GM12878 (cell line): ENCODE data around the gene MYPN.

Experiments
- BHLHE40 ChIP-seq, 2 experiments: fragments of 450-650 bp in 1 of 2; IDR thresholded peaks; 2 replicates each; pipeline ENCODE4 v1.6.1; 2011 to 2017; ENCODE audit warnings: low read depth in 2 of 2, borderline replicate concordance in 1 of 2, improper control_type of control experiment in 1 of 2, low read length in 1 of 2, mild to moderate bottlenecking in 1 of 2
- CBX3 ChIP-seq: fragments of 200-600 bp; sonication (generic); IDR thresholded peaks from 2 replicates; pipeline ENCODE4 v1.6.1; 2016; ENCODE audit warnings: low read depth, borderline replicate concordance
- CHD2 ChIP-seq: IDR thresholded peaks from 2 replicates; pipeline ENCODE4 v1.6.1; 2011; ENCODE audit warnings: low read depth, low read length, improper control_type of control experiment, borderline replicate concordance
- CTCF ChIP-seq, 3 experiments: IDR thresholded peaks in 2 of 3; conservative IDR thresholded peaks in 1 of 3; 2 replicates each; pipeline ENCODE4 v1.5.1; 2011; ENCODE audit warnings: low read depth in 3 of 3, low read length in 3 of 3, mild to moderate bottlenecking in 3 of 3, control low read depth in 2 of 3, moderate library complexity in 2 of 3, inconsistent platforms in 1 of 3, mixed read lengths in 1 of 3; ENCODE audit not compliant: control insufficient read depth in 2 of 3, insufficient read depth in 1 of 3; ENCODE audit errors: extremely low read depth in 1 of 3
- EP300 ChIP-seq, 2 experiments: fragments of 150-350 bp in 1 of 2; IDR thresholded peaks; 2 replicates each; pipeline ENCODE4 v1.6.1; 2011 to 2012; ENCODE audit warnings: low read depth in 2 of 2, low read length in 2 of 2, borderline replicate concordance in 1 of 2, improper control_type of control experiment in 1 of 2, inconsistent platforms in 1 of 2; ENCODE audit not compliant: control insufficient read depth in 1 of 2
- MTA2 ChIP-seq: fragments of 450-650 bp; IDR thresholded peaks from 2 replicates; pipeline ENCODE4 v1.6.1; 2016; ENCODE audit warnings: low read depth, mild to moderate bottlenecking, moderate library complexity
- POLR2A ChIP-seq: IDR thresholded peaks from 2 replicates; pipeline ENCODE4 v1.6.1; 2011; ENCODE audit warnings: low read depth, mild to moderate bottlenecking, low read length
- POLR2AphosphoS2 ChIP-seq: IDR thresholded peaks from 2 replicates; pipeline ENCODE4 v1.6.1; 2011; ENCODE audit warnings: low read depth, mild to moderate bottlenecking, low read length, improper control_type of control experiment, moderate library complexity
- RBBP5 ChIP-seq: fragments of 200-600 bp; sonication (generic); conservative IDR thresholded peaks from 2 replicates; pipeline ENCODE4 v1.6.1; 2016
- RFX5 ChIP-seq: IDR thresholded peaks from 2 replicates; pipeline ENCODE4 v1.6.1; 2011; ENCODE audit warnings: low read depth, low read length, improper control_type of control experiment
- TAF1 ChIP-seq: IDR thresholded peaks from 2 replicates; pipeline ENCODE4 v1.6.1; 2011; ENCODE audit warnings: mild to moderate bottlenecking, low read depth, low read length, borderline replicate concordance
- USF1 ChIP-seq: IDR thresholded peaks from 2 replicates; pipeline ENCODE4 v1.6.1; 2011; ENCODE audit warnings: borderline replicate concordance, low read depth, mild to moderate bottlenecking, moderate library complexity, mixed read lengths, low read length; ENCODE audit not compliant: insufficient read depth; ENCODE audit errors: extremely low read length

GRCh38 chr10:68144709-68145108 is 35.4 kb downstream of the MYPN start:
- TF ChIP-seq CHD2 (no peak), CBX3 (no peak), RBBP5 (no peak), CTCF (IDR thresholded peaks at IDR 0.05 in 2 of 3, conservative IDR thresholded peaks at IDR 0.05 in 1 of 3; ENCODE audit: control insufficient read depth in 2 of 3, extremely low read depth in 1 of 3, insufficient read depth in 1 of 3, low read depth in 3 of 3, low read length in 3 of 3) (no peak), POLR2AphosphoS2 (no peak), TAF1 (no peak), POLR2A (no peak), USF1 (no peak), BHLHE40 (IDR thresholded peaks at IDR 0.05; ENCODE audit: borderline replicate concordance in 1 of 2, low read depth in 2 of 2, low read length in 1 of 2) (no peak), EP300 (IDR thresholded peaks at IDR 0.05; ENCODE audit: borderline replicate concordance in 1 of 2, control insufficient read depth in 1 of 2, low read depth in 2 of 2, low read length in 2 of 2) (no peak), RFX5 (no peak), MTA2 (no peak)
